A549 (cell line): ENCODE results near the gene MGLL. TPM values are rescaled to one million over a fixed set of nuclear protein-coding genes. Genes with fewer than 3 reads are reported as not detected.

ENCODE experiments used
- ATAC-seq, 2 experiments: fragments of 200-7000 bp in 1 of 2; fragments of >200 bp in 1 of 2; cut with Nextera tagmentation in 1 of 2; cut with Tn5 transposase in 1 of 2; 3 replicates each; pipeline versions ENCODE4 v1.8.0 to v1.9.1; 2018 to 2020; ENCODE audit warnings: mild to moderate bottlenecking in 1 of 2, moderate library complexity in 1 of 2
- CTCF ChIA-PET: fragments of 300-600 bp; sonication (Branson Sonifier 250); formaldehyde crosslinking; extraction: SDS; loops from one replicate; lab custom pipeline; 2021; ENCODE audit warnings: antibody characterized with exemption, inconsistent platforms; lab: Yijun Ruan, JAX
- POLR2A ChIA-PET: fragments of 350-600 bp; formaldehyde crosslinking; extraction: SDS; loops from one replicate; lab custom pipeline; 2021; ENCODE audit warnings: antibody characterized with exemption, inconsistent platforms; lab: Yijun Ruan, JAX
- DNase-seq, 2 experiments: peaks; one replicate each; pipeline versions ENCODE4 v3.0.0 to v3.0.0-alpha.2; 2011 to 2016; ENCODE audit warnings: low read depth in 1 of 2, low spot score in 1 of 2
- FAIRE-seq: peaks from 2 replicates; lab custom pipeline; 2011; peaks lifted over from hg19 to GRCh38; lab: Jason Lieb, UNC
- H3K27ac ChIP-seq, 2 experiments: fragments of >200 bp; sonication (Bioruptor Twin); formaldehyde crosslinking; 3 replicates each; pipeline ENCODE4 v1.5.1; 2016 to 2017
- H3K4me1 ChIP-seq: fragments of >200 bp; sonication (Bioruptor Twin); formaldehyde crosslinking; 3 replicates; pipeline ENCODE4 v1.6.1; 2016
- H3K4me2 ChIP-seq: fragments of >200 bp; sonication (Bioruptor Twin); formaldehyde crosslinking; 3 replicates; pipeline ENCODE4 v1.6.1; 2016
- H3K4me3 ChIP-seq: fragments of >200 bp; sonication (Bioruptor Twin); formaldehyde crosslinking; 3 replicates; pipeline ENCODE4 v1.5.1; 2016
- H3K9me3 ChIP-seq: fragments of >200 bp; sonication (Bioruptor Twin); formaldehyde crosslinking; 3 replicates; pipeline ENCODE4 v1.6.1; 2016
- BHLHE40 ChIP-seq: IDR thresholded peaks from 2 replicates; pipeline ENCODE4 v1.6.1; 2012; ENCODE audit warnings: low read depth, low read length, inconsistent platforms
- CBX8 ChIP-seq: fragments of 200-600 bp; sonication (generic); IDR thresholded peaks from 2 replicates; pipeline ENCODE4 v1.6.1; 2016
- CEBPB ChIP-seq, 2 experiments: fragments of >200 bp in 1 of 2; sonication (Bioruptor Twin) in 1 of 2; formaldehyde crosslinking in 1 of 2; IDR thresholded peaks; 2 replicates each; pipeline ENCODE4 v1.6.1; 2012 to 2016
- CHD2 ChIP-seq: fragments of 150-350 bp; IDR thresholded peaks from 2 replicates; pipeline ENCODE4 v1.6.1; 2014; ENCODE audit warnings: low read length; ENCODE audit not compliant: partially characterized antibody
- EP300 ChIP-seq, 2 experiments: fragments of >200 bp; sonication (Bioruptor Twin); formaldehyde crosslinking; IDR thresholded peaks; 2 replicates in 1 of 2; 3 replicates in 1 of 2; pipeline ENCODE4 v1.6.1; 2016 to 2017
- FOSL2 ChIP-seq, 2 experiments: fragments of 450-650 bp in 1 of 2; fragments of >200 bp in 1 of 2; sonication (Bioruptor Twin) in 1 of 2; formaldehyde crosslinking; IDR thresholded peaks; 2 replicates each; pipeline versions ENCODE4 v1.5.0 to v1.6.1; 2016 to 2020; ENCODE audit warnings: mild to moderate bottlenecking in 1 of 2, moderate library complexity in 1 of 2
- HOXB13 ChIP-seq: fragments of 250-450 bp; sonication (Bioruptor Pico); IDR thresholded peaks from 2 replicates; pipeline ENCODE4 v1.5.0; 2020; ENCODE audit warnings: low read depth, mild to moderate bottlenecking, moderate library complexity
- JUNB ChIP-seq: fragments of >200 bp; sonication (Bioruptor Twin); formaldehyde crosslinking; IDR thresholded peaks from 2 replicates; pipeline ENCODE4 v1.6.1; 2016
- KDM5A ChIP-seq: fragments of 200-600 bp; sonication (generic); IDR thresholded peaks from 2 replicates; pipeline ENCODE4 v1.6.1; 2016; ENCODE audit warnings: antibody characterized with exemption, mild to moderate bottlenecking
- MAZ ChIP-seq: fragments of 150-350 bp; IDR thresholded peaks from 2 replicates; pipeline ENCODE4 v1.6.1; 2014; ENCODE audit warnings: antibody characterized with exemption, low read depth, low read length, borderline replicate concordance
- MYC ChIP-seq: IDR thresholded peaks from 2 replicates; pipeline ENCODE4 v1.6.1; 2012; ENCODE audit warnings: mild to moderate bottlenecking, inconsistent platforms, low read length, improper control_type of control experiment, borderline replicate concordance
- NPAS2 ChIP-seq: fragments of 250-450 bp; sonication (Bioruptor Pico); IDR thresholded peaks from 2 replicates; pipeline ENCODE4 v1.8.0; 2022; ENCODE audit warnings: mild to moderate bottlenecking, moderate library complexity, borderline replicate concordance
- RCOR1 ChIP-seq: fragments of 150-350 bp; IDR thresholded peaks from 2 replicates; pipeline ENCODE4 v1.6.1; 2014; ENCODE audit warnings: antibody characterized with exemption, low read length, low read depth
- SMC3 ChIP-seq: fragments of >200 bp; sonication (Bioruptor Twin); formaldehyde crosslinking; IDR thresholded peaks from 3 replicates; pipeline ENCODE4 v1.6.1; 2018; ENCODE audit warnings: inconsistent platforms
- SREBF2 ChIP-seq: fragments of 450-650 bp; IDR thresholded peaks from 2 replicates; pipeline ENCODE4 v1.6.1; 2014; ENCODE audit warnings: mild to moderate bottlenecking, moderate library complexity
- ZFP36 ChIP-seq: fragments of 450-650 bp; IDR thresholded peaks from 2 replicates; pipeline ENCODE4 v1.6.1; 2014; ENCODE audit warnings: borderline replicate concordance; ENCODE audit not compliant: partially characterized antibody
- ZSCAN20 ChIP-seq: fragments of 250-450 bp; sonication (Bioruptor Pico); IDR thresholded peaks from 2 replicates; pipeline ENCODE4 v1.8.0; 2022; ENCODE audit warnings: mild to moderate bottlenecking, moderate library complexity
- WGBS: methylation state at CpG from one replicate; pipeline ENCODE4 v1.1.6; 2017; ENCODE audit errors: missing lambda C conversion rate; 5-methylcytosine and 5-hydroxymethylcytosine counted together
- polyA plus RNA-seq, 4 experiments: library from polyadenylated mRNA; depleted of rRNA in 3 of 4; stranded (reverse); fragments of >200 nt; fragmentation: RNase III in 1 of 4; extraction: RNeasy Plus Mini Kit Qiagen cat#74134 plus additional on column Dnase treatment in 1 of 4; gene quantifications; 2 replicates in 3 of 4; 3 replicates in 1 of 4; pipeline ENCODE4 v1.2.3, GENCODE V29; 2011 to 2017
- TF ChIP-seq, protein P1 (sequence below): IDR thresholded peaks from 2 replicates; pipeline ENCODE4 v1.6.1; 2012; ENCODE audit warnings: low read depth, borderline replicate concordance
- TF ChIP-seq, protein P2 (sequence below): fragments of 250-450 bp; sonication (Bioruptor Pico); IDR thresholded peaks from 2 replicates; pipeline ENCODE4 v1.5.0; 2021; ENCODE audit warnings: mild to moderate bottlenecking, moderate library complexity, borderline replicate concordance
- TF ChIP-seq, protein P3 (sequence below): fragments of 450-650 bp; IDR thresholded peaks from 2 replicates; pipeline ENCODE4 v1.6.1; 2014; ENCODE audit warnings: antibody characterized with exemption
- TF ChIP-seq, protein P4 (sequence below): fragments of >200 bp; sonication (Bioruptor Twin); formaldehyde crosslinking; IDR thresholded peaks from 3 replicates; pipeline ENCODE4 v1.6.1; 2016
- TF ChIP-seq, protein P5 (sequence below): IDR thresholded peaks from 2 replicates; pipeline ENCODE4 v1.6.1; 2012

Gene MGLL
- polyA plus RNA-seq, 2 of the 4 experiments (the other 2 are of a cell fraction) = 38.5 to 41.5 TPM

DNA sequence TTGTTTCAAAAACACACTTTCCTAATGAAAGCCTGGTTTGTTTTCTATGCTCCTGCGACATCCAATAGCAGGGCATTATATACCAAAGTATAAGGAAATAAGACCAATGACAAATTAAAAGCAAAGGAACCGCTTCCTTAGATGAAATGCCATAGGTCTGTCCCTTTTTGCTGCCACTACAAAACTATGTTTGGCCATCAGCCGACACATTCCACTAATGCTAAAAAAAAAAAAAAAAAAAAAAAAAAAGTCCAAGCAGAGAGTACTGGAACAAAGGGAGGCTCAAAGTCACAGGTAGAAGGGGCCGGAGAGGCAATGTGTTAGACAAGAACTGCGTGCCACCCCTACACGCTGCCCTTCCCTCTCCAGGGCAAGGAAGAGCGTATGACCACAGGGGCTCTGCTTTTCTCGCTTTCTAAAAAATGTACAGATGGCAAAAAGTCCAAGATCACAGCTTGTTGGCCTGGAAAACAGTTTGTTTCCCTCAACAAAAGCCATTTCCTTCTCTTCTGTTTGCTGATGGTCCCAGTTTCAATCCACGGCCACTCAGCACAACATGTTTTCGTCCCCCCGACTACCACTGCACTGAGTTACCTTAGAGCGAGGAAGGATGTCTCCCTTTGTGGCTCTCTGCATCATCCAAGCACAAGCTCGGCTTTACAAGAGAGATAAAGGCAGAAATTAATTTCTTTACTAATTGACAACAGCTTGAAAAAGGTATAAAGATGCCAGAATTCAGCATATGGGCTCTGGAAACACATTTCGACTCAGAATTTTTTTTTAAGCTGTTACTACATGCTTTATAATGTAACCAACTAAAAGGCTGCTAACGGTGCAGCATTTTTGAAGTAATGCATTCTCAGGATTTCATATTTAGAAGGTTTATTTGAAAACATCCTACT lies 78.7 kb downstream of the MGLL start:
- POLR2A ChIA-PET = no interaction called here

DNA sequence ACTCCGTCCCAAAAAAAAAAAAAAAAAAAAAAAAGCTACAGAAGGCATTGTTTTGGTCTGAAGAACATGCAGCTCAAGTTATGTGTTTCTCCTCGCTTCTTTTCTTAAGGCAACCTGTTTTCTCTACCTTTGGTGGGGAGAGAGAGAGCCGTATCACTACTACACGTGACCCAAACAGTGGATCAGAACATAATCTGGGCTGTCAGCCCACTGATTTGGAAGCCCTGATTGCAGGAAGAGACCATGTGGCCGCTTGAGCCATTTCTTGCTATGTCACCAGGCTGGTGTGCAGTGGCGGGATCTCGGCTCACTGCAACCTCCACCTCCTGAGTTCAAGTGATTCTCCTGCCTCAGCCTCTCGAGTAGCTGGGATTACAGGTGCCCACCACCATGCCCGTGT lies 79.7 kb downstream of the MGLL start:
- no peak for ATAC-seq
- Histone ChIP-seq H3K9me3 (no peaks in the 10 kb centered on the region), H3K27ac (peak overlapping the region; percentile 62 to 88; a peak in 3 of 6 replicates), H3K4me1 (peaks cover 79% of the 10 kb centered on the region), H3K4me3 (no peak overlapping the region), H3K4me2 (no peak overlapping the region)
- POLR2A ChIA-PET = no interaction called here
- 94% methylated on average over 8 of the region's 9 CpGs for WGBS
- TF ChIP-seq CBX8 (no peak), MAZ (no peak), NPAS2 (CRISPR knock-in tag) (no peak), HOXB13 (CRISPR knock-in tag) (no peak), FOSL2 (IDR thresholded peaks at IDR 0.05) (no peak), FOSL2 (CRISPR knock-in tag; IDR thresholded peaks at IDR 0.05) (no peak), SREBF2 (no peak), CHD2 (no peak), BHLHE40 (no peak)
- TF ChIP-seq, protein P1, sequence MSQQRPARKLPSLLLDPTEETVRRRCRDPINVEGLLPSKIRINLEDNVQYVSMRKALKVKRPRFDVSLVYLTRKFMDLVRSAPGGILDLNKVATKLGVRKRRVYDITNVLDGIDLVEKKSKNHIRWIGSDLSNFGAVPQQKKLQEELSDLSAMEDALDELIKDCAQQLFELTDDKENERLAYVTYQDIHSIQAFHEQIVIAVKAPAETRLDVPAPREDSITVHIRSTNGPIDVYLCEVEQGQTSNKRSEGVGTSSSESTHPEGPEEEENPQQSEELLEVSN = no peak
- TF ChIP-seq, protein P2, sequence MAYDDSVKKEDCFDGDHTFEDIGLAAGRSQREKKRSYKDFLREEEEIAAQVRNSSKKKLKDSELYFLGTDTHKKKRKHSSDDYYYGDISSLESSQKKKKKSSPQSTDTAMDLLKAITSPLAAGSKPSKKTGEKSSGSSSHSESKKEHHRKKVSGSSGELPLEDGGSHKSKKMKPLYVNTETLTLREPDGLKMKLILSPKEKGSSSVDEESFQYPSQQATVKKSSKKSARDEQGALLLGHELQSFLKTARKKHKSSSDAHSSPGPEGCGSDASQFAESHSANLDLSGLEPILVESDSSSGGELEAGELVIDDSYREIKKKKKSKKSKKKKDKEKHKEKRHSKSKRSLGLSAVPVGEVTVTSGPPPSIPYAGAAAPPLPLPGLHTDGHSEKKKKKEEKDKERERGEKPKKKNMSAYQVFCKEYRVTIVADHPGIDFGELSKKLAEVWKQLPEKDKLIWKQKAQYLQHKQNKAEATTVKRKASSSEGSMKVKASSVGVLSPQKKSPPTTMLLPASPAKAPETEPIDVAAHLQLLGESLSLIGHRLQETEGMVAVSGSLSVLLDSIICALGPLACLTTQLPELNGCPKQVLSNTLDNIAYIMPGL (CRISPR knock-in tag) = no peak
- TF ChIP-seq, protein P3, sequence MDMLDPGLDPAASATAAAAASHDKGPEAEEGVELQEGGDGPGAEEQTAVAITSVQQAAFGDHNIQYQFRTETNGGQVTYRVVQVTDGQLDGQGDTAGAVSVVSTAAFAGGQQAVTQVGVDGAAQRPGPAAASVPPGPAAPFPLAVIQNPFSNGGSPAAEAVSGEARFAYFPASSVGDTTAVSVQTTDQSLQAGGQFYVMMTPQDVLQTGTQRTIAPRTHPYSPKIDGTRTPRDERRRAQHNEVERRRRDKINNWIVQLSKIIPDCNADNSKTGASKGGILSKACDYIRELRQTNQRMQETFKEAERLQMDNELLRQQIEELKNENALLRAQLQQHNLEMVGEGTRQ = no peak
- CTCF ChIA-PET = interaction anchor here (0.8 to 2.0 kb wide), 3 partner anchors 30 to 228 kb away, joined by 3 to 5 read pairs (median 3); no protein-coding TSS in a partner anchor
- no peak for DNase-seq
- FAIRE-seq = no peak

More for the DNA sequence above, 78.7 kb downstream of the MGLL start:
- peak overlapping the region; percentile 97 to 100; a peak in 5 of 6 replicates for H3K27ac ChIP-seq
- peaks cover 73% of the 10 kb centered on the region for H3K4me1 ChIP-seq
- no peak overlapping the region for H3K4me3 ChIP-seq
- ATAC-seq = no peak
- DNase-seq = no peak
- 90% methylated on average over 15 of the region's 15 CpGs for WGBS
- no peak for FAIRE-seq
- TF ChIP-seq EP300 (IDR thresholded peaks at IDR 0.05) = no peak
- no peak for TF ChIP-seq ZFP36
- TF ChIP-seq, protein P4, sequence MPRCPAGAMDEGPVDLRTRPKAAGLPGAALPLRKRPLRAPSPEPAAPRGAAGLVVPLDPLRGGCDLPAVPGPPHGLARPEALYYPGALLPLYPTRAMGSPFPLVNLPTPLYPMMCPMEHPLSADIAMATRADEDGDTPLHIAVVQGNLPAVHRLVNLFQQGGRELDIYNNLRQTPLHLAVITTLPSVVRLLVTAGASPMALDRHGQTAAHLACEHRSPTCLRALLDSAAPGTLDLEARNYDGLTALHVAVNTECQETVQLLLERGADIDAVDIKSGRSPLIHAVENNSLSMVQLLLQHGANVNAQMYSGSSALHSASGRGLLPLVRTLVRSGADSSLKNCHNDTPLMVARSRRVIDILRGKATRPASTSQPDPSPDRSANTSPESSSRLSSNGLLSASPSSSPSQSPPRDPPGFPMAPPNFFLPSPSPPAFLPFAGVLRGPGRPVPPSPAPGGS = no peak
- no peak for TF ChIP-seq JUNB
- H3K9me3 ChIP-seq = no peaks in the 10 kb centered on the region
- H3K4me2 ChIP-seq = no peak overlapping the region
- CTCF ChIA-PET = interaction anchor here (0.8 to 2.0 kb wide), 4 partner anchors 31 to 325 kb away, joined by 3 to 5 read pairs (median 3); no protein-coding TSS in a partner anchor

- TF ChIP-seq MYC (no peak), KDM5A (no peak), ZSCAN20 (CRISPR knock-in tag) (no peak), RCOR1 (no peak), SMC3 (no peak), MAZ (no peak), CEBPB (IDR thresholded peaks at IDR 0.05) (no peak), CBX8 (no peak), SREBF2 (no peak), JUNB (no peak), ZFP36 (no peak)
- TF ChIP-seq, protein P5, sequence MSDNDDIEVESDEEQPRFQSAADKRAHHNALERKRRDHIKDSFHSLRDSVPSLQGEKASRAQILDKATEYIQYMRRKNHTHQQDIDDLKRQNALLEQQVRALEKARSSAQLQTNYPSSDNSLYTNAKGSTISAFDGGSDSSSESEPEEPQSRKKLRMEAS = no peak
- TF ChIP-seq, protein P2 (CRISPR knock-in tag) = no peak
- FAIRE-seq = no peak
- no peak for ATAC-seq
- H3K9me3 ChIP-seq = no peaks in the 10 kb centered on the region
- WGBS = 94% methylated on average over 1 of the region's 1 CpG
- no peak overlapping the region for H3K4me2 ChIP-seq
- CTCF ChIA-PET = no interaction called here
- peak overlapping the region; percentile 88 to 90; a peak in 5 of 6 replicates for H3K27ac ChIP-seq
- DNase-seq = no peak
- peaks cover 80% of the 10 kb centered on the region for H3K4me1 ChIP-seq
- H3K4me3 ChIP-seq = no peak overlapping the region
- POLR2A ChIA-PET = no interaction called here
These were observed 80.6 kb downstream of the MGLL start for GRCh38 chr3:127741690-127742089.
